ENCODE results near the gene SCUBE2. TPM values are rescaled to one million over a fixed set of nuclear protein-coding genes. Genes with fewer than 3 reads are reported as not detected.

The SCUBE2 gene
- total RNA-seq, 4 donors from 2014 or later, result 3.1 to 10.6 (median 5.0) TPM

- no peak for DNase-seq
- no peaks in the 10 kb centered on the region for H3K4me1 ChIP-seq
- no peak for TF ChIP-seq POLR2A (IDR thresholded peaks at IDR 0.05)
- TF ChIP-seq CTCF (IDR thresholded peaks at IDR 0.05), result no peak
- H3K9me3 ChIP-seq, result no peaks in the 10 kb centered on the region
- no peaks in the 10 kb centered on the region for H3K27me3 ChIP-seq
- no peak overlapping the region for H3K27ac ChIP-seq
- no peaks in the 10 kb centered on the region for H3K36me3 ChIP-seq
- H3K4me3 ChIP-seq, result no peak overlapping the region
Observed at GRCh38 chr11:9126636-9127035, 35.2 kb upstream of the SCUBE2 start.

- H3K4me3 ChIP-seq, result no peak overlapping the region
- H3K4me1 ChIP-seq, result no peaks in the 10 kb centered on the region
- H3K27ac ChIP-seq, result no peak overlapping the region
- H3K9me3 ChIP-seq, result no peaks in the 10 kb centered on the region
- no peak for DNase-seq
- H3K27me3 ChIP-seq, result no peaks in the 10 kb centered on the region
- TF ChIP-seq CTCF (IDR thresholded peaks at IDR 0.05) (no peak), POLR2A (IDR thresholded peaks at IDR 0.05) (no peak)
- no peaks in the 10 kb centered on the region for H3K36me3 ChIP-seq
Observed at GRCh38 chr11:9125185-9125886, 33.9 kb upstream of the SCUBE2 start.

GRCh38 chr11:9123595-9124304, 32.4 kb upstream of the SCUBE2 start:
- no peaks in the 10 kb centered on the region for H3K27me3 ChIP-seq
- no peaks in the 10 kb centered on the region for H3K9me3 ChIP-seq

GRCh38 chr11:9121469-9121796, 30.0 kb upstream of the SCUBE2 start:
- H3K4me3 ChIP-seq, result no peak overlapping the region
- H3K4me1 ChIP-seq, result no peaks in the 10 kb centered on the region
- DNase-seq, result no peak
- no peak overlapping the region for H3K27ac ChIP-seq
- no peaks in the 10 kb centered on the region for H3K27me3 ChIP-seq
- H3K9me3 ChIP-seq, result no peaks in the 10 kb centered on the region
- no peak for TF ChIP-seq POLR2A (IDR thresholded peaks at IDR 0.05)
- H3K36me3 ChIP-seq, result no peaks in the 10 kb centered on the region

More at GRCh38 chr11:9123595-9124304, 32.4 kb upstream of the SCUBE2 start:
- H3K27ac ChIP-seq, result no peak overlapping the region
- no peak overlapping the region for H3K4me3 ChIP-seq
- no peaks in the 10 kb centered on the region for H3K36me3 ChIP-seq
- no peaks in the 10 kb centered on the region for H3K4me1 ChIP-seq
- TF ChIP-seq POLR2A (IDR thresholded peaks at IDR 0.05), result no peak
- TF ChIP-seq CTCF (IDR thresholded peaks at IDR 0.05), result no peak
- DNase-seq, result no peak

GRCh38 chr11:9120664-9121468, 29.5 kb upstream of the SCUBE2 start:
- Histone ChIP-seq H3K4me1 (no peaks in the 10 kb centered on the region), H3K4me3 (no peak overlapping the region), H3K27me3 (no peaks in the 10 kb centered on the region), H3K9me3 (no peaks in the 10 kb centered on the region), H3K27ac (no peak overlapping the region), H3K36me3 (no peaks in the 10 kb centered on the region)
- DNase-seq, result no peak
- TF ChIP-seq CTCF (IDR thresholded peaks at IDR 0.05), result no peak
- TF ChIP-seq POLR2A (IDR thresholded peaks at IDR 0.05), result no peak

- H3K27ac ChIP-seq, result no peak overlapping the region
- H3K36me3 ChIP-seq, result no peaks in the 10 kb centered on the region
- no peaks in the 10 kb centered on the region for H3K9me3 ChIP-seq
- no peaks in the 10 kb centered on the region for H3K4me1 ChIP-seq
- H3K27me3 ChIP-seq, result no peaks in the 10 kb centered on the region
- H3K4me3 ChIP-seq, result no peak overlapping the region
- TF ChIP-seq CTCF (IDR thresholded peaks at IDR 0.05), result no peak
- TF ChIP-seq POLR2A (IDR thresholded peaks at IDR 0.05), result no peak
- DNase-seq, result no peak
Observed at GRCh38 chr11:9118277-9118676, 26.9 kb upstream of the SCUBE2 start.

Data from Peyer's patch (tissue), 4 donors.